K562 (cell line): ENCODE data around the gene WDR46. TPM values are rescaled to one million over a fixed set of nuclear protein-coding genes. Genes with fewer than 3 reads are reported as not detected.
A peak's percentile ranks its signal among the peaks of the same experiment; 100 is the strongest.

ENCODE experiments used
- ATF4 ChIP-seq: fragments of 450-650 bp; formaldehyde crosslinking; IDR thresholded peaks from 2 replicates; pipeline ENCODE4 v1.4.0; 2022; ENCODE audit warnings: mild to moderate bottlenecking, moderate library complexity
- BDP1 ChIP-seq: IDR thresholded peaks from 3 replicates; pipeline ENCODE4 v1.6.1; 2011; ENCODE audit not compliant: insufficient read length, insufficient read depth
- C11orf30 ChIP-seq: fragments of 450-650 bp; IDR thresholded peaks from 2 replicates; pipeline ENCODE4 v1.6.1; 2016; ENCODE audit warnings: low read depth, mild to moderate bottlenecking
- CBX5 ChIP-seq: IDR thresholded peaks from 2 replicates; pipeline ENCODE4 v1.6.1; 2014; ENCODE audit warnings: low read depth, borderline replicate concordance
- EP400 ChIP-seq: fragments of 450-650 bp; IDR thresholded peaks from 2 replicates; pipeline ENCODE4 v1.6.1; 2017; ENCODE audit warnings: antibody characterized with exemption, mild to moderate bottlenecking, moderate library complexity
- FIP1L1 ChIP-seq: fragments of 200-400 bp; formaldehyde crosslinking; IDR thresholded peaks from 2 replicates; pipeline ENCODE4 v1.6.1; 2018; ENCODE audit warnings: mild to moderate bottlenecking, low read depth, low read length; ENCODE audit not compliant: poor library complexity, severe bottlenecking
- HDAC6 ChIP-seq: IDR thresholded peaks from 2 replicates; pipeline ENCODE4 v1.6.1; 2012; ENCODE audit warnings: low read depth, mild to moderate bottlenecking, control low read depth, inconsistent platforms, low read length, moderate library complexity
- LEF1 ChIP-seq: fragments of 450-650 bp; IDR thresholded peaks from 2 replicates; pipeline ENCODE4 v1.6.1; 2016; ENCODE audit warnings: mild to moderate bottlenecking
- MNT ChIP-seq, 2 experiments: fragments of 450-650 bp; conservative IDR thresholded peaks; 2 replicates each; pipeline ENCODE4 v1.6.1; 2017; ENCODE audit warnings: mild to moderate bottlenecking in 2 of 2, moderate library complexity in 2 of 2
- PKNOX1 ChIP-seq: fragments of 450-650 bp; IDR thresholded peaks from 2 replicates; pipeline ENCODE4 v1.6.1; 2016
- PTBP1 ChIP-seq: fragments of 200-400 bp; formaldehyde crosslinking; IDR thresholded peaks from 2 replicates; pipeline ENCODE4 v1.6.1; 2017; ENCODE audit warnings: low read depth, low read length
- SAFB2 ChIP-seq: fragments of 200-400 bp; formaldehyde crosslinking; IDR thresholded peaks from 2 replicates; pipeline ENCODE4 v1.6.1; 2018; ENCODE audit warnings: borderline replicate concordance, low read length, low read depth, moderate library complexity; ENCODE audit not compliant: severe bottlenecking
- SOX6 ChIP-seq: fragments of 450-650 bp; IDR thresholded peaks from 2 replicates; pipeline ENCODE4 v1.6.1; 2014; ENCODE audit warnings: mild to moderate bottlenecking
- SRF ChIP-seq, 2 experiments: fragments of 250-450, 450-650 bp in 1 of 2; sonication (Bioruptor Pico) in 1 of 2; sonication (generic) in 1 of 2; formaldehyde crosslinking; IDR thresholded peaks; 2 replicates each; pipeline versions ENCODE4 v1.5.0 to v1.5.1; 2020 to 2022; ENCODE audit warnings: mild to moderate bottlenecking in 1 of 2, missing genetic modification reagents in 1 of 2
- TRIM28 ChIP-seq: fragments of 450-650 bp; IDR thresholded peaks from 2 replicates; pipeline ENCODE4 v1.6.1; 2017
- USF1 ChIP-seq: sonication (generic); formaldehyde crosslinking; IDR thresholded peaks from 2 replicates; pipeline ENCODE4 v1.9.0; 2022; ENCODE audit warnings: mild to moderate bottlenecking, missing genetic modification reagents
- ZBTB17 ChIP-seq: fragments of 450-650 bp; formaldehyde crosslinking; IDR thresholded peaks from 2 replicates; pipeline ENCODE4 v1.4.0; 2020; ENCODE audit warnings: mild to moderate bottlenecking
- polyA plus RNA-seq, 8 experiments: library from polyadenylated mRNA; depleted of rRNA in 4 of 8; stranded (reverse) in 5 of 8; unstranded in 3 of 8; fragments of >200 nt; fragmentation: Nextera tagmentation in 2 of 8; fragmentation: Illumina TruSeq in 1 of 8; extraction: Ambion mirVana in 2 of 8; extraction: Trizol in 1 of 8; gene quantifications; 2 replicates each; pipeline versions ENCODE4 v1.2.1 to v1.2.3, GENCODE V29; 2011 to 2014; ENCODE audit warnings: inconsistent platforms in 1 of 8, missing spikeins in 1 of 8
- total RNA-seq, 7 experiments: library from RNA; depleted of rRNA in 6 of 7; stranded (reverse); fragments of >200 nt in 6 of 7; fragmentation: Illumina TruSeq in 2 of 7; extraction: Trizol in 2 of 7; gene quantifications; 2 replicates each; pipeline versions ENCODE4 v1.2.1 to v1.2.3, GENCODE V29; 2011 to 2021; ENCODE audit warnings: low replicate concordance in 1 of 7
- TF ChIP-seq, protein P1 (sequence below): fragments of 250-450 bp; sonication (Bioruptor Pico); IDR thresholded peaks from 2 replicates; pipeline ENCODE4 v1.4.0; 2020; ENCODE audit warnings: borderline replicate concordance
- TF ChIP-seq, protein P2 (sequence below): fragments of 450-650 bp; IDR thresholded peaks from 2 replicates; pipeline ENCODE4 v1.6.1; 2016; ENCODE audit warnings: low read depth, mild to moderate bottlenecking, moderate library complexity

The WDR46 gene
- total and polyA plus RNA-seq, 9 of the 15 experiments (the other 6 are each of a cell fraction or from before 2014, with no cell fraction given): 8.9 to 146 (median 93.1) TPM

DNA sequence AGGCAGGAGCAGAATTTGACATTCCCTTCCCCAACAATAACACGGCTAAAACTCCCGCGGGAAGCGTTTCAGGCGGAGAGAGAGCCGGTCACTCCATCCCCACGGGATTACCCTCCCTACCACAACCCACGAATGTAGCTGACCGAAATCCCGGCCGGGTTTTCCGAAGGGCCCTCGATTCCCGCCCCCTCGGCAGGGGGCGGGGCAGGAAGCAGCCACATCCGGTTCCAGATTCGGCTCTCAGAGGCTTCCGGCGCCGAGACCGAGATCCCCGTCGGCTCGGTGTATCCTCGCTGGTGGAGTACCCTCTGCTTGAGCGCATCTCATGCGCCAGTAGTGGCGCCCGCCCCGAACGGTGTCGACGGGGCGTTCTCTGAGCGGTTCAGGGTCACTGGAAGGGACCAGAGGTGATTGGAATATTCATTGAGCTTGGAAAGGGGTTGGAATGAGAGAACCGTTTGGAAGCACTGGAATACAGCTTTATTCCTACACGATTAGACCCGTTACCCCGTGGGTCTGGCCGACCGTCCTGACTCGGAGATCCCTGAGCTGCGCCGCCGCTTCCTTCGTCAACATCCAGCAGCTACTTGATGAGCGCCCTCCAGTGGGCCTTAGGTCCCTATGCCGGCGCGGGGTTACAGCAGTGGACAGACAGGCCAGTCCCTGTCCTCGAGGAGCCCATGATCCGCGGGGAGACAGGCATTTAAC is 10.4 kb upstream of the WDR46 start (continued):
- no peak for TF ChIP-seq FIP1L1
- TF ChIP-seq PKNOX1: peak; percentile 85
- peak; percentile 90 for TF ChIP-seq EP400
- TF ChIP-seq SAFB2: no peak
- TF ChIP-seq CBX5: no peak
- peak; percentile 41 for TF ChIP-seq LEF1
- TF ChIP-seq SRF (CRISPR knock-in tag; IDR thresholded peaks at IDR 0.05): peak; percentile 61 to 65; a peak in 3 of 4 replicates
- TF ChIP-seq MNT (conservative IDR thresholded peaks at IDR 0.05): peak; percentile 68 to 85
- TF ChIP-seq, protein P1, sequence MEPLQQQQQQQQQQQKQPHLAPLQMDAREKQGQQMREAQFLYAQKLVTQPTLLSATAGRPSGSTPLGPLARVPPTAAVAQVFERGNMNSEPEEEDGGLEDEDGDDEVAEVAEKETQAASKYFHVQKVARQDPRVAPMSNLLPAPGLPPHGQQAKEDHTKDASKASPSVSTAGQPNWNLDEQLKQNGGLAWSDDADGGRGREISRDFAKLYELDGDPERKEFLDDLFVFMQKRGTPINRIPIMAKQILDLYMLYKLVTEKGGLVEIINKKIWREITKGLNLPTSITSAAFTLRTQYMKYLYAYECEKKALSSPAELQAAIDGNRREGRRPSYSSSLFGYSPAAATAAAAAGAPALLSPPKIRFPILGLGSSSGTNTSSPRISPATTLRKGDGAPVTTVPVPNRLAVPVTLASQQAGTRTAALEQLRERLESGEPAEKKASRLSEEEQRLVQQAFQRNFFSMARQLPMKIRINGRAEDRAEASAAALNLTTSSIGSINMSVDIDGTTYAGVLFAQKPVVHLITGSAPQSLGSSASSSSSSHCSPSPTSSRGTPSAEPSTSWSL (CRISPR knock-in tag): peak; percentile 76; the same call in 1 of the 2 replicates
- TF ChIP-seq USF1 (CRISPR knock-in tag): 0 out of 2 replicates have a peak, but pooled peaks have one; percentile 36
- 0 out of 2 replicates have a peak, but pooled peaks have one; percentile 41 for TF ChIP-seq PTBP1
- TF ChIP-seq ZBTB17: peak; percentile 71; the same call in 1 of the 2 replicates
- TF ChIP-seq C11orf30: peak; percentile 41
- TF ChIP-seq TRIM28: peak; percentile 82; the same call in 1 of the 2 replicates
- TF ChIP-seq ATF4 (CRISPR knock-in tag): peak; percentile 26; the same call in 1 of the 2 replicates
- TF ChIP-seq HDAC6: no peak
- TF ChIP-seq BDP1: no peak
- TF ChIP-seq SOX6: peak; percentile 69
- TF ChIP-seq, protein P2, sequence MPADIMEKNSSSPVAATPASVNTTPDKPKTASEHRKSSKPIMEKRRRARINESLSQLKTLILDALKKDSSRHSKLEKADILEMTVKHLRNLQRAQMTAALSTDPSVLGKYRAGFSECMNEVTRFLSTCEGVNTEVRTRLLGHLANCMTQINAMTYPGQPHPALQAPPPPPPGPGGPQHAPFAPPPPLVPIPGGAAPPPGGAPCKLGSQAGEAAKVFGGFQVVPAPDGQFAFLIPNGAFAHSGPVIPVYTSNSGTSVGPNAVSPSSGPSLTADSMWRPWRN: peak; percentile 10; the same call in 1 of the 2 replicates
